22Rv1 (cell line): ENCODE data around the gene LHPP.

ENCODE experiments used
- CTCF ChIP-seq: fragments of 450-650 bp; IDR thresholded peaks from 2 replicates; pipeline ENCODE4 v1.5.1; 2017; ENCODE audit warnings: mild to moderate bottlenecking
- ZFX ChIP-seq: fragments of 450-650 bp; IDR thresholded peaks from 2 replicates; pipeline ENCODE4 v1.6.1; 2017; ENCODE audit warnings: antibody characterized with exemption, borderline replicate concordance

- TF ChIP-seq CTCF: no peak
- no peak for TF ChIP-seq ZFX
Observed at GRCh38 chr10:124551755-124552154, 90.1 kb downstream of the LHPP start.
